HG03060 (cell line): ENCODE data around the gene CACNA1C.

Source experiments
- ATAC-seq: cut with Tn5 transposase; IDR thresholded peaks from one replicate; pipeline ENCODE4 v1.9.1; 2021; ENCODE audit warnings: low read depth, moderate number of reproducible peaks; ENCODE audit not compliant: unreplicated experiment

Gene CACNA1C

GRCh38 chr12:2267703-2268470 lies 215.1 kb downstream of the CACNA1C start:
- ATAC-seq = no peak

GRCh38 chr12:2268471-2269286 lies 215.9 kb downstream of the CACNA1C start:
- ATAC-seq = no peak

- ATAC-seq = no peak
Measured at GRCh38 chr12:2270846-2271245, 218.1 kb downstream of the CACNA1C start.

GRCh38 chr12:2271961-2272360 lies 219.2 kb downstream of the CACNA1C start:
- no peak for ATAC-seq

GRCh38 chr12:2273288-2273687 lies 220.5 kb downstream of the CACNA1C start:
- ATAC-seq = no peak

GRCh38 chr12:2273751-2274150 lies 221.0 kb downstream of the CACNA1C start:
- ATAC-seq = no peak

GRCh38 chr12:2274733-2275132 lies 221.9 kb downstream of the CACNA1C start:
- no peak for ATAC-seq

- ATAC-seq = no peak
Measured at GRCh38 chr12:2276288-2277033, 223.7 kb downstream of the CACNA1C start.

GRCh38 chr12:2277492-2278155 lies 224.8 kb downstream of the CACNA1C start:
- no peak for ATAC-seq

GRCh38 chr12:2281446-2281845 lies 228.7 kb downstream of the CACNA1C start:
- no peak for ATAC-seq

GRCh38 chr12:2282318-2282717 lies 229.5 kb downstream of the CACNA1C start:
- no peak for ATAC-seq

GRCh38 chr12:2283480-2283879 lies 230.7 kb downstream of the CACNA1C start:
- ATAC-seq = no peak

- no peak for ATAC-seq
Measured at GRCh38 chr12:2283916-2284315, 231.1 kb downstream of the CACNA1C start.

GRCh38 chr12:2284321-2284813 lies 231.6 kb downstream of the CACNA1C start:
- ATAC-seq = no peak

- no peak for ATAC-seq
Measured at GRCh38 chr12:2284857-2285256, 232.1 kb downstream of the CACNA1C start.

GRCh38 chr12:2285462-2285861 lies 232.7 kb downstream of the CACNA1C start:
- ATAC-seq = no peak

- ATAC-seq = no peak
Measured at GRCh38 chr12:2286047-2286446, 233.3 kb downstream of the CACNA1C start.

GRCh38 chr12:2286461-2287131 lies 233.8 kb downstream of the CACNA1C start:
- ATAC-seq = no peak

GRCh38 chr12:2287151-2287550 lies 234.4 kb downstream of the CACNA1C start:
- ATAC-seq = no peak

GRCh38 chr12:2287589-2287988 lies 234.8 kb downstream of the CACNA1C start:
- no peak for ATAC-seq
